ENCODE results near the gene RIOK3.

DNA sequence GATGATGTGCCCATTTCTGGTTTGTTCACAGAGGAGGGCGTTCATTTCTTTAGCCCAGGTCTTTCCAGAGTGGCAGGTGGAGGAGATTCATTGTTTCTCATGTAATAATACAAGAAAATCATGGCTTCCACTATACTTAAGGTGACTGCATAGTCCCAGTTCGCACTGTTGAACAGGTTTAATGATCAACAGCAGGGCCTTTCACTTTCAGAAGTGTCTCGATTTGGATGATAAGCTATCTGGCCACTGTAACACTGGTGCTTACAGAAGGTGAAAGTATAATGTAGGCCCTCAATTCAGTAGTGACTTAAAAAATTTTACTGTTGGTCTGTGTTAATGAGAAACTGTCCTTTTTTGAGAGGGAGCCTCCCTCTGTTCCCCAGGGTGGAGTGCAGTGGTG lies 51.6 kb downstream of the RIOK3 start:
- TF ChIP-seq CTCF (tag by site-specific recombination; IDR thresholded peaks at IDR 0.05) (no peak), YY1 (tag by site-specific recombination; IDR thresholded peaks at IDR 0.05) (no peak), ZNF274 (IDR thresholded peaks at IDR 0.05; ENCODE audit: low read length) (no peak), ZNF274 (tag by site-specific recombination; IDR thresholded peaks at IDR 0.05; ENCODE audit: borderline replicate concordance) (no peak), GLIS2 (tag by site-specific recombination; IDR thresholded peaks at IDR 0.05) (no peak), ZNF600 (tag by site-specific recombination; IDR thresholded peaks at IDR 0.05) (no peak), ZNF510 (tag by site-specific recombination; IDR thresholded peaks at IDR 0.05; ENCODE audit: insufficient replicate concordance) (no peak), ZNF133 (tag by site-specific recombination; IDR thresholded peaks at IDR 0.05) (no peak), ELK4 (IDR thresholded peaks at IDR 0.05; ENCODE audit: borderline replicate concordance, low read depth, low read length) (no peak)
- TF ChIP-seq, protein P1, sequence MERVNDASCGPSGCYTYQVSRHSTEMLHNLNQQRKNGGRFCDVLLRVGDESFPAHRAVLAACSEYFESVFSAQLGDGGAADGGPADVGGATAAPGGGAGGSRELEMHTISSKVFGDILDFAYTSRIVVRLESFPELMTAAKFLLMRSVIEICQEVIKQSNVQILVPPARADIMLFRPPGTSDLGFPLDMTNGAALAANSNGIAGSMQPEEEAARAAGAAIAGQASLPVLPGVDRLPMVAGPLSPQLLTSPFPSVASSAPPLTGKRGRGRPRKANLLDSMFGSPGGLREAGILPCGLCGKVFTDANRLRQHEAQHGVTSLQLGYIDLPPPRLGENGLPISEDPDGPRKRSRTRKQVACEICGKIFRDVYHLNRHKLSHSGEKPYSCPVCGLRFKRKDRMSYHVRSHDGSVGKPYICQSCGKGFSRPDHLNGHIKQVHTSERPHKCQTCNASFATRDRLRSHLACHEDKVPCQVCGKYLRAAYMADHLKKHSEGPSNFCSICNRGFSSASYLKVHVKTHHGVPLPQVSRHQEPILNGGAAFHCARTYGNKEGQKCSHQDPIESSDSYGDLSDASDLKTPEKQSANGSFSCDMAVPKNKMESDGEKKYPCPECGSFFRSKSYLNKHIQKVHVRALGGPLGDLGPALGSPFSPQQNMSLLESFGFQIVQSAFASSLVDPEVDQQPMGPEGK (tag by site-specific recombination; IDR thresholded peaks at IDR 0.05) = no peak
- TF ChIP-seq, protein P2, sequence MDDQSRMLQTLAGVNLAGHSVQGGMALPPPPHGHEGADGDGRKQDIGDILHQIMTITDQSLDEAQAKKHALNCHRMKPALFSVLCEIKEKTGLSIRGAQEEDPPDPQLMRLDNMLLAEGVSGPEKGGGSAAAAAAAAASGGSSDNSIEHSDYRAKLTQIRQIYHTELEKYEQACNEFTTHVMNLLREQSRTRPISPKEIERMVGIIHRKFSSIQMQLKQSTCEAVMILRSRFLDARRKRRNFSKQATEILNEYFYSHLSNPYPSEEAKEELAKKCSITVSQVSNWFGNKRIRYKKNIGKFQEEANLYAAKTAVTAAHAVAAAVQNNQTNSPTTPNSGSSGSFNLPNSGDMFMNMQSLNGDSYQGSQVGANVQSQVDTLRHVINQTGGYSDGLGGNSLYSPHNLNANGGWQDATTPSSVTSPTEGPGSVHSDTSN (CRISPR knock-in tag; IDR thresholded peaks at IDR 0.05) = no peak

Data from HEK293 (cell line).